DMS 273 treated with DMSO at 0.1 percent for 48 hours (cell line): Measurements from ENCODE around the gene CHSY3.

ENCODE experiments used
- DNase-seq: peaks from one replicate; lab custom pipeline; 2025; lab: John Stamatoyannopoulos, UW

The CHSY3 gene

GRCh38 chr5:130024006-130024405, 119.7 kb downstream of the CHSY3 start:
- DNase-seq, result no peak

- no peak for DNase-seq
Observed at GRCh38 chr5:130025511-130025910, 121.2 kb downstream of the CHSY3 start.

GRCh38 chr5:130032807-130033206, 128.5 kb downstream of the CHSY3 start:
- no peak for DNase-seq

GRCh38 chr5:130034566-130035210, 130.4 kb downstream of the CHSY3 start:
- no peak for DNase-seq

GRCh38 chr5:130035388-130035787, 131.1 kb downstream of the CHSY3 start:
- no peak for DNase-seq

GRCh38 chr5:130037905-130038304, 133.6 kb downstream of the CHSY3 start:
- no peak for DNase-seq

GRCh38 chr5:130043834-130044233, 139.6 kb downstream of the CHSY3 start:
- no peak for DNase-seq

- DNase-seq, result no peak
Observed at GRCh38 chr5:130045334-130045733, 141.1 kb downstream of the CHSY3 start.

- DNase-seq, result no peak
Observed at GRCh38 chr5:130050585-130050984, 146.3 kb downstream of the CHSY3 start.

- DNase-seq, result no peak
Observed at GRCh38 chr5:130052752-130053151, 148.5 kb downstream of the CHSY3 start.

- DNase-seq, result no peak
Observed at GRCh38 chr5:130055572-130055971, 151.3 kb downstream of the CHSY3 start.

- no peak for DNase-seq
Observed at GRCh38 chr5:130061746-130062145, 157.5 kb downstream of the CHSY3 start.

GRCh38 chr5:130063603-130064002, 159.3 kb downstream of the CHSY3 start:
- DNase-seq, result no peak

GRCh38 chr5:130064484-130064883, 160.2 kb downstream of the CHSY3 start:
- DNase-seq, result no peak

- DNase-seq, result no peak
Observed at GRCh38 chr5:130065617-130066016, 161.4 kb downstream of the CHSY3 start.

GRCh38 chr5:130066644-130067043, 162.4 kb downstream of the CHSY3 start:
- DNase-seq, result no peak

- DNase-seq, result no peak
Observed at GRCh38 chr5:130067364-130067763, 163.1 kb downstream of the CHSY3 start.

- no peak for DNase-seq
Observed at GRCh38 chr5:130068101-130068500, 163.8 kb downstream of the CHSY3 start.

GRCh38 chr5:130068988-130069387, 164.7 kb downstream of the CHSY3 start:
- no peak for DNase-seq

GRCh38 chr5:130074820-130075219, 170.6 kb downstream of the CHSY3 start:
- no peak for DNase-seq

GRCh38 chr5:130077007-130077406, 172.7 kb downstream of the CHSY3 start:
- no peak for DNase-seq

GRCh38 chr5:130078661-130079060, 174.4 kb downstream of the CHSY3 start:
- DNase-seq, result no peak

GRCh38 chr5:130090569-130091270, 186.5 kb downstream of the CHSY3 start:
- DNase-seq, result no peak

GRCh38 chr5:130092991-130093390, 188.7 kb downstream of the CHSY3 start:
- DNase-seq, result no peak
